Parathyroid adenoma (tissue), 2 donors: Measurements from ENCODE around the gene HLA-DMA.
A peak's percentile ranks its signal among the peaks of the same experiment; 100 is the strongest.

Source experiments
- H2AFZ ChIP-seq: fragments of 300-600 bp; sonication (generic); one replicate; pipeline ENCODE4 v1.7.0; 2017; ENCODE audit warnings: antibody characterized with exemption, mild to moderate bottlenecking
- H3K27ac ChIP-seq: fragments of 300-600 bp; sonication (generic); one replicate; pipeline ENCODE4 v1.7.0; 2017
- H3K27me3 ChIP-seq: fragments of 300-600 bp; sonication (generic); one replicate; pipeline ENCODE4 v1.7.0; 2017; ENCODE audit warnings: low read length; ENCODE audit not compliant: control insufficient read depth, insufficient read depth
- H3K36me3 ChIP-seq: fragments of 300-600 bp; sonication (generic); one replicate; pipeline ENCODE4 v1.7.0; 2017; ENCODE audit warnings: low read length; ENCODE audit not compliant: control insufficient read depth, insufficient read depth
- H3K4me1 ChIP-seq: fragments of 300-600 bp; sonication (generic); one replicate; pipeline ENCODE4 v1.7.0; 2017; ENCODE audit warnings: control low read depth
- H3K4me2 ChIP-seq: fragments of 300-600 bp; sonication (generic); one replicate; pipeline ENCODE4 v1.7.0; 2017; ENCODE audit warnings: low read length
- H3K4me3 ChIP-seq: fragments of 300-600 bp; sonication (generic); one replicate; pipeline ENCODE4 v1.7.0; 2017; ENCODE audit warnings: low read depth, low read length
- H3K79me2 ChIP-seq: fragments of 300-600 bp; sonication (generic); one replicate; pipeline ENCODE4 v1.7.0; 2017; ENCODE audit warnings: control low read depth
- H3K9ac ChIP-seq: fragments of 300-600 bp; sonication (generic); one replicate; pipeline ENCODE4 v1.7.0; 2017; ENCODE audit warnings: mild to moderate bottlenecking
- H3K9me3 ChIP-seq: fragments of 300-600 bp; sonication (generic); one replicate; pipeline ENCODE4 v1.7.0; 2017; ENCODE audit warnings: low read length; ENCODE audit not compliant: control insufficient read depth
- CTCF ChIP-seq: fragments of 300-600 bp; sonication (generic); IDR thresholded peaks from one replicate; pipeline ENCODE4 v1.7.0; 2017; ENCODE audit warnings: antibody characterized with exemption, mild to moderate bottlenecking
- donor health status: primary hyperparathyroidism.

Gene HLA-DMA

GRCh38 chr6:32973144-32974015, 20.5 kb upstream of the HLA-DMA start:
- Histone ChIP-seq H3K79me2 (peaks cover 38% of the 10 kb centered on the region), H3K4me2 (peak overlapping the region; percentile 100), H3K27me3 (no peaks in the 10 kb centered on the region), H3K4me3 (peak overlapping the region; percentile 99), H3K4me1 (peaks cover 15% of the 10 kb centered on the region), H2AFZ (no peak overlapping the region), H3K9me3 (no peaks in the 10 kb centered on the region), H3K36me3 (no peaks in the 10 kb centered on the region), H3K9ac (peak overlapping the region; percentile 51), H3K27ac (peak overlapping the region; percentile 97)
- TF ChIP-seq CTCF, result no peak

- Histone ChIP-seq H3K4me3 (peak overlapping the region; percentile 99), H3K4me1 (peaks cover 15% of the 10 kb centered on the region), H3K79me2 (peaks cover 38% of the 10 kb centered on the region), H3K27ac (peak overlapping the region; percentile 97), H3K4me2 (peak overlapping the region; percentile 100), H3K9ac (peak overlapping the region; percentile 51), H3K36me3 (no peaks in the 10 kb centered on the region), H3K27me3 (no peaks in the 10 kb centered on the region), H3K9me3 (no peaks in the 10 kb centered on the region), H2AFZ (no peak overlapping the region)
- no peak for TF ChIP-seq CTCF
These were observed 19.7 kb upstream of the HLA-DMA start for GRCh38 chr6:32972353-32973143.

GRCh38 chr6:32971581-32972352, 18.9 kb upstream of the HLA-DMA start:
- no peaks in the 10 kb centered on the region for H3K27me3 ChIP-seq
- H3K36me3 ChIP-seq, result no peaks in the 10 kb centered on the region
- H3K9ac ChIP-seq, result peak overlapping the region; percentile 84
- peak overlapping the region; percentile 99 for H3K4me3 ChIP-seq
- peaks cover 34% of the 10 kb centered on the region for H3K79me2 ChIP-seq
- H3K4me1 ChIP-seq, result peaks cover 17% of the 10 kb centered on the region
- H3K4me2 ChIP-seq, result peak overlapping the region; percentile 100
- peak overlapping the region; percentile 59 for H2AFZ ChIP-seq
- peak overlapping the region; percentile 97 for H3K27ac ChIP-seq
- no peaks in the 10 kb centered on the region for H3K9me3 ChIP-seq
- TF ChIP-seq CTCF, result peak; percentile 8

- Histone ChIP-seq H3K4me3 (peak overlapping the region; percentile 99), H3K4me1 (peaks cover 17% of the 10 kb centered on the region), H3K9ac (peak overlapping the region; percentile 84), H3K9me3 (no peaks in the 10 kb centered on the region), H3K36me3 (no peaks in the 10 kb centered on the region), H3K79me2 (peaks cover 30% of the 10 kb centered on the region), H3K4me2 (peak overlapping the region; percentile 100), H3K27me3 (no peaks in the 10 kb centered on the region), H3K27ac (peak overlapping the region; percentile 97), H2AFZ (peak overlapping the region; percentile 59)
- TF ChIP-seq CTCF, result no peak
These were observed 18.3 kb upstream of the HLA-DMA start for GRCh38 chr6:32971242-32971580.
